ENCODE measurements around the gene NLGN1.
"Not testable (repeated sequence)": the region's sequence is repeated elsewhere in the genome, so short reads cannot be mapped to it uniquely, and the experiment has no call there.

The NLGN1 gene

GRCh38 chr3:173397161-173398110, at the start of gene NLGN1:
TSS of gene NLGN1 (plus strand) at chr3:173397744.
- peak in 57 of 58 donors; percentile 22 to 89 (median 74) for DNase-seq

- DNase-seq, result no peak
Observed at GRCh38 chr3:173351886-173352285, 45.7 kb upstream of the NLGN1 start.

- DNase-seq, result not testable (repeated sequence)
Observed at GRCh38 chr3:173353137-173353536, 44.4 kb upstream of the NLGN1 start.

GRCh38 chr3:173354124-173354523, 43.4 kb upstream of the NLGN1 start:
- no peak for DNase-seq

DNA sequence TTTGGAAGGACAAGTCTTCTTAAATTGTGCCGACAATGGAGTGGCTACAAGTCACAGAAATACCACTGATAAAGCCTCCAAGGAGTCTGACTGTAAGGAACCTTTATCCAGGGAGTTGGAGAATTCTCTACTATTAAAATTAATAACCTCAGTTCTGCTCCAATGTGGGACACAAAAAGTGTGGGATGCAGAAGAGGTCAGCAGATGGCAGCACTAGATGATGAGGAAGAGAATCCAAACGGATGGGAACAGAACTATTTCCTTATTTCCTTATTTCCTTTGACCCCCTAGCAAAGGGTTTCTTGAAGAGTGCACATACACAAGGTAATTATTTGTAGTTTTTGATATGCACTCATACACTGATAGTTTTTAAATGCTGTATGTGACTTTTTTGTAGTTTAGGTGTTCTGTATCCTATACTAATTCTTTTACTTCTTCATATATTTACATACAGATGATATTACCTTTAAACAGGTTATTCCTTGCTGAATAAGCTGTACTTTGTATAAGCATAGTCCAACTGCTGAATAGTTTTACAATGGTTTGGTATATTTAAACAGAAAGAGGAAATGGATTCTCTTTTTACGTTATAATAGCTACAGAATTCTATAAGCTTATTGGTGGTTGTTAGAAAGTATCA, 25.6 kb upstream of the NLGN1 start:
- peak in 22 of 58 donors; percentile 0 to 17 (median 2) for DNase-seq

GRCh38 chr3:173380681-173381080, 16.9 kb upstream of the NLGN1 start:
- DNase-seq, result no peak

GRCh38 chr3:173381936-173382335, 15.6 kb upstream of the NLGN1 start:
- DNase-seq, result not testable (repeated sequence)

DNA sequence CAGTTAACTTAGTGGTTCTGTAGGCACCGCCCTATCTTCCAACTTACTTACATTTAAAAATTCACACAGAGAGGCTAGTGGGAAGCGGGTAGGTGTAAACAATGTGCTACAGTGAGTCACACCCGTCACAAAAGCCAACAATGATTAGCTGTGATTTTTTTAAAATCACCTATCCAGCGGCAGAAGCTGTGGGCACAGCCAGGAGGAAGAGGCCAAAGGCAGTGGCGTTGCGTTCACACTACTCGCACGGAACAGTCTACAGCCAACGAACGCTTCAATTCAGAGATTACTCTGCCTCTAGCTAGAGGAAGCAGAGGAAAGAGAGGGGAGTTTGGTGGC, 2.5 kb upstream of the NLGN1 start:
- DNase-seq, result peak in 1 of 58 donors; percentile 62

DNA sequence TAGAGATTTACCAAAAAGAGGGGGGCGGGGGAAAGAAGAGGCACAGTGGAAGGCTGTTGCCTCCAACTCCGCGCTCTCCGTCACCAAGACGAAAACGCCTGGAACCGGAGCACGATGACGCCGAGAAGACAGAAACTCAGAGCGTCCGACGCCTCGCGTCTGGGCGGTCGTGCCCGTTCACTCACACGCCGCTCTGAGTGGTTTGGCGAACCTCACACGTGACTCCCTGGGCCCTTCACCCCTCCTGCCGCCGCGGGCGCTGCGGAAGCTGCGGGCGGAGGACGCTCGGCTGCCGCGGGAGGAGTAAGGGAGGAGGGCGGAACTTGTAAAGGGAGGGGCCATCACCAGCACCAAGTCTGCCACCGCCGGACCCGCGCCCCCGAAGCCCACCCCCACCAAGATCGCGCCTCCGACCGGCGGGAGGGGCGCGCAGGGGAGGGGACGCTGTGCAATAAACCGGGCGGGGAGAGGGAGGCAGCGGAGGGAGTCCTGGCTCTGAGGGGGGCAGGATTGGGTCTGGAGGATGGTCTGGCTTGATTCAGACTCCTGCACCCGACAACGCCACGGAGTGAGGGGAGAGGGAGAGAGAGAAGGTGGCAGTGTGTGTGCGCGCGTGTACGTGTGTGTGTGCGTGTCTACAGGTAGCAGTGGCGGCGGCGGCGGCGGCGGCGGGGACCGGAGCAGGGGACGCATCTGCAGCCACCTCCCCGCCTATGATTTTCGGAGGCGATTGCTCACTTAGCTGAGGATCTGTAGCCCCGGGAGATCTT, 1.9 kb upstream of the NLGN1 start:
- peak; percentile 39 to 94 (median 86) for DNase-seq

DNA sequence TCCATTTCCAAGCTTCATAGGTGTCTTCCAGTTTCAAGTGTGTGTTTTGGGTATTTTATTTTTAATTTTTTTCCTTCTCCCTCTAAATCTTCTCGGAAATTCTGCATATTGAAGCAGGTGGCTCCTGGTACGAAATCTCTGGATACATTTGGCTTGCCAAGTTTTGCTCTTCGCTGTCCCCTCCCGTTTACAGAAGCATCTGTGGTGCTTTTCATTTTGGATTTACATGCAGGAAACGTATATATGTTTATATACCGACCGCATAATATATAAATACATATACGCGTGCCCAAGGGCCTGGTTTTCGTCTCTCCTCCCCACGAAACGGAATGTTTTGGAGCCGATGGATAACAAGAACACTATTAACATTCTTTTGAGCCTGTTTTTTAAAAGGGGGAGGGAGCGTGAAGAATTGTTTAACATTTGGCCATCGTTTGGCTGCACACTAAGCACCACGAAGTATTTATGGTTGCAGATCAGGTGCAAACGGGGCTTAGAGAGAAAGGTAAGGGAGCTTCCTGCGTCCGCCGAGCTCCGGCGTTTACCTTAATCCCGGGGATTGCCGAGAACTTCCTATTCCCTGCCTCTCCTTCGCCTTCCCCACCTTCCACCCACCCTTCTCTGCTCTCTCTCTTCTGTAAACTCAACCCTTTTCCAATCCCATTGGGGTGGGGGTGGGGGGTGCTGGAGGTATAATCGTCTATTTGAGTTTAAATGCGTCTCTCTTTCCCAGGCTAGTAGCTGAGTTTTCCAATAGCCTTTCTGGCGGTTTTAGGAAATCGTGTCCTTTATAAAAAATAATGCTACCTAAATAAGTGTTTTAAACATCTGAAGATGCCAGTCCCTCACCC, 1.1 kb upstream of the NLGN1 start:
- DNase-seq, result peak in 28 of 58 donors; percentile 4 to 51 (median 26)

GRCh38 chr3:173398111-173398479, 551 bp downstream of the NLGN1 start:
- DNase-seq, result peak in 15 of 58 donors; percentile 29 to 76 (median 65)

DNA sequence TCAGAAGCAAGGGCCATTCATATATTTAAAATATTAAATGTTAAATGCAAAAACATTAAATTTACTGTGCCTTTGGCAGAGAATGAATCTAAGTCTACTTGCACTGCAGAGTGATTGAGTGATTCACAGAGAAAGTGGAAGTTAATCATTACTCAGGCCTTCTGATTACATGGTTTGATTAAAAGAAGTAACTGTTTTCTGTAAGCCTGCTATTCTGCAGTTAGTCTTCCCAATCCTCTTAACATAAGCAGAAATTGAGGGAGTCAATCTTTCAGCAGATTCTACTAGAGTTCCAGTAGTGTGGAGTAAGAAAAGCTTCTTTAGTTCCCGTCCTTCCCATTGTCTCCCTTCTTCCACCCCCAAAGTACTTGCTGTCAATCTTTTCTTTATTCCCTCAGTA, 1.5 kb downstream of the NLGN1 start:
- DNase-seq, result no peak

GRCh38 chr3:173401369-173401768, 3.8 kb downstream of the NLGN1 start:
- DNase-seq, result no peak

DNA sequence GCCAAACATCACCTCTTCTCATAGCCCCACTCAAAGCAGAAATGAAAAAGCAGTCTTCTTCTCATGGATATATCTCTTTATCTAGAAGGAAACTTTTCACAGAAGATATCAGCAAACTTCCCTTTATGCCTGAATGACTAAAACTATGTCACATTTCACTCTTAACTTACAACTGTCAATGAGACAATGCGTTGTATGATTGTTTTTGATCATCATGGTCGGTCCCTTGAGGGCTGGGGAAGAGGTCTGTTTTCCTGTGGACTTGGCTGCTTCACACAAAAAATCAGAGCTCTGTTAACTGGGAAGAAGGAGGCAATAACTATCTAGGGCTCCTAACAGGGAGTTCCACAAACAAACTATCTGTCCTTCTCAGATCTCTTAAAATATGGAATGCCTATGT, 5.1 kb downstream of the NLGN1 start:
- peak in 1 of 58 donors; percentile 20 for DNase-seq

GRCh38 chr3:173403376-173403775, 5.8 kb downstream of the NLGN1 start:
- peak in 1 of 58 donors; percentile 18 for DNase-seq

GRCh38 chr3:173404156-173404555, 6.6 kb downstream of the NLGN1 start:
- DNase-seq, result no peak

- DNase-seq, result no peak
Observed at GRCh38 chr3:173410436-173410835, 12.9 kb downstream of the NLGN1 start.

- DNase-seq, result peak in 28 of 58 donors; percentile 2 to 70 (median 23)
Observed at GRCh38 chr3:173410849-173411248, 13.3 kb downstream of the NLGN1 start.

GRCh38 chr3:173411375-173411973, 13.9 kb downstream of the NLGN1 start:
- peak in 24 of 58 donors; percentile 1 to 44 (median 12) for DNase-seq

DNA sequence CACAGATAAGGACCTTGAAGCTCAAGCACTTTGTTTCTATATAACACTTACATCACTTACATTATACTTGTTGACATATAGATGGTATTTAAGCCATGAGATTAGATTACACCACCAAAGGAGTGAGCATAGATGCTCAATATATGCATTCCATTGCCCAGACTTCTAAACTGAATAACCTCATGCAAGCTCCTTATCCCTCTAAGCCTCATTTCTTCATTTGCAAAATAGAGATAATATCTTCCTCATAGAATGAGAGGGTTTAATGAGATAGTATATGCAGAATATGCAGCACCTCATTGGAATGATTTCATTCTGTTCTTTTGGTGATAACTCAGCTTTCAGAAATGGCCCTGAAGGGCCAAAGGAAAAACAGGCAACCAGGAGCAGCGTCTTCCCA, 18.5 kb downstream of the NLGN1 start:
- DNase-seq, result no peak

Data from anterior cingulate cortex (tissue), 58 donors.